GM23338 (cell line): Measurements from ENCODE around the gene CATSPERE.

Source experiments
- CREB1 ChIP-seq: fragments of 250-450 bp; sonication (Bioruptor Pico); IDR thresholded peaks from 2 replicates; pipeline ENCODE4 v1.5.0; 2020; ENCODE audit warnings: low read depth, mild to moderate bottlenecking, moderate library complexity
- CTCF ChIP-seq, 2 experiments: fragments of 200-600 bp in 1 of 2; sonication (generic) in 1 of 2; conservative IDR thresholded peaks; 2 replicates each; pipeline versions ENCODE4 v1.5.1 to v1.6.1; 2016 to 2017; ENCODE audit warnings: antibody characterized with exemption in 2 of 2, low read depth in 2 of 2, mild to moderate bottlenecking in 2 of 2, moderate library complexity in 1 of 2
- ETS1 ChIP-seq: IDR thresholded peaks from 2 replicates; pipeline ENCODE4 v1.6.1; 2016; ENCODE audit warnings: antibody characterized with exemption
- EZH2 ChIP-seq: fragments of 200-600 bp; sonication (generic); IDR thresholded peaks from one replicate; pipeline ENCODE4 v1.8.0; 2017; ENCODE audit warnings: antibody characterized with exemption, mild to moderate bottlenecking, low read depth; ENCODE audit not compliant: unreplicated experiment
- EZH2phosphoT487 ChIP-seq: fragments of 200-600 bp; sonication (generic); IDR thresholded peaks from one replicate; pipeline ENCODE4 v1.8.1; 2018; ENCODE audit warnings: antibody characterized with exemption; ENCODE audit not compliant: unreplicated experiment
- JUNB ChIP-seq: IDR thresholded peaks from one replicate; pipeline ENCODE4 v1.6.1; 2016; ENCODE audit warnings: antibody characterized with exemption; ENCODE audit not compliant: unreplicated experiment
- POLR2AphosphoS5 ChIP-seq: IDR thresholded peaks from 2 replicates; pipeline ENCODE4 v1.6.1; 2016; ENCODE audit warnings: antibody characterized with exemption, low read depth
- REST ChIP-seq: IDR thresholded peaks from one replicate; pipeline ENCODE4 v1.6.1; 2018; ENCODE audit warnings: antibody characterized with exemption; ENCODE audit not compliant: unreplicated experiment
- STAT1 ChIP-seq: IDR thresholded peaks from one replicate; pipeline ENCODE4 v1.6.1; 2016; ENCODE audit warnings: antibody characterized with exemption; ENCODE audit not compliant: unreplicated experiment
- ZNF114 ChIP-seq: fragments of 250-450 bp; sonication (Bioruptor Pico); IDR thresholded peaks from 2 replicates; pipeline ENCODE4 v1.5.0; 2020; ENCODE audit warnings: mild to moderate bottlenecking, moderate library complexity
- ZNF331 ChIP-seq: fragments of 250-450 bp; sonication (Bioruptor Pico); IDR thresholded peaks from 2 replicates; pipeline ENCODE4 v1.5.0; 2020; ENCODE audit warnings: low read depth, mild to moderate bottlenecking, moderate library complexity
- ZNF462 ChIP-seq: fragments of 250-450 bp; sonication (Bioruptor Pico); IDR thresholded peaks from 2 replicates; pipeline ENCODE4 v1.5.0; 2020; ENCODE audit warnings: mild to moderate bottlenecking, moderate library complexity

- TF ChIP-seq CTCF (conservative IDR thresholded peaks at IDR 0.05; ENCODE audit: low read depth in 2 of 2) (no peak), EZH2 (no peak), POLR2AphosphoS5 (no peak), JUNB (no peak), ETS1 (no peak), CREB1 (no peak), REST (no peak), ZNF114 (no peak), EZH2phosphoT487 (no peak), STAT1 (no peak), ZNF331 (CRISPR knock-in tag) (no peak), ZNF462 (CRISPR knock-in tag) (no peak)
Measured at GRCh38 chr1:244502630-244503029, 41.6 kb downstream of the CATSPERE start.
